GM12891 (cell line): ENCODE results near the gene NOS3.

Experiments used
- DNase-seq: peaks from one replicate; pipeline ENCODE4 v3.0.0; 2011; ENCODE audit warnings: low spot score; ENCODE audit not compliant: insufficient read length
- FAIRE-seq: peaks from 2 replicates; lab custom pipeline; 2011; peaks lifted over from hg19 to GRCh38; lab: Jason Lieb, UNC
- PAX5 ChIP-seq: IDR thresholded peaks from 2 replicates; pipeline ENCODE4 v1.6.1; 2011; ENCODE audit warnings: low read length, moderate library complexity, mild to moderate bottlenecking; ENCODE audit not compliant: insufficient read depth, severe bottlenecking
- POLR2A ChIP-seq: IDR thresholded peaks from 2 replicates; pipeline ENCODE4 v1.6.1; 2011; ENCODE audit warnings: low read depth, low read length, control low read depth
- POLR2AphosphoS5 ChIP-seq: IDR thresholded peaks from 2 replicates; pipeline ENCODE4 v1.6.1; 2011; ENCODE audit warnings: low read depth, low read length, control low read depth
- POU2F2 ChIP-seq: IDR thresholded peaks from 2 replicates; pipeline ENCODE4 v1.6.1; 2011; ENCODE audit warnings: low read depth, mild to moderate bottlenecking, control low read depth, low read length, moderate library complexity
- SPI1 ChIP-seq: IDR thresholded peaks from 2 replicates; pipeline ENCODE4 v1.6.1; 2011; ENCODE audit warnings: low read depth, low read length, control low read depth
- TAF1 ChIP-seq: IDR thresholded peaks from 2 replicates; pipeline ENCODE4 v1.6.1; 2011; ENCODE audit warnings: low read depth, low read length, control low read depth

The NOS3 gene

GRCh38 chr7:151060416-151061212, 69.8 kb downstream of the NOS3 start:
- TF ChIP-seq POLR2AphosphoS5 (no peak), TAF1 (no peak), PAX5 (no peak), SPI1 (no peak), POLR2A (no peak), POU2F2 (no peak)
- no peak for DNase-seq
- no peak for FAIRE-seq

GRCh38 chr7:151061213-151062110, 70.6 kb downstream of the NOS3 start:
- FAIRE-seq: no peak
- no peak for TF ChIP-seq POU2F2
- no peak for TF ChIP-seq PAX5
- TF ChIP-seq POLR2A: no peak
- no peak for TF ChIP-seq TAF1
- TF ChIP-seq POLR2AphosphoS5: no peak
- no peak for DNase-seq

- FAIRE-seq: no peak
- TF ChIP-seq POLR2AphosphoS5 (no peak), SPI1 (no peak), POU2F2 (no peak), PAX5 (no peak), TAF1 (no peak), POLR2A (no peak)
- no peak for DNase-seq
Measured at GRCh38 chr7:151062111-151062398, 71.2 kb downstream of the NOS3 start.

GRCh38 chr7:151062399-151063211, 71.8 kb downstream of the NOS3 start:
- DNase-seq (no peak), FAIRE-seq (no peak)
- TF ChIP-seq TAF1 (no peak), POLR2AphosphoS5 (no peak), PAX5 (no peak), POU2F2 (no peak), SPI1 (no peak), POLR2A (no peak)

- DNase-seq (no peak), FAIRE-seq (no peak)
- TF ChIP-seq TAF1: no peak
- no peak for TF ChIP-seq POLR2A
- no peak for TF ChIP-seq SPI1
- no peak for TF ChIP-seq POLR2AphosphoS5
- no peak for TF ChIP-seq PAX5
Measured at GRCh38 chr7:151063212-151063561, 72.4 kb downstream of the NOS3 start.
